Activated T-cell treated with anti-CD3 and anti-CD28 coated beads, Interleukin-2, amount 50 U/mL, for 1 hour (primary cell): ENCODE measurements around the gene NTRK1.

Source experiments
- DNase-seq: peaks from one replicate; pipeline ENCODE4 v3.0.0-alpha.2; 2020

The NTRK1 gene

DNA sequence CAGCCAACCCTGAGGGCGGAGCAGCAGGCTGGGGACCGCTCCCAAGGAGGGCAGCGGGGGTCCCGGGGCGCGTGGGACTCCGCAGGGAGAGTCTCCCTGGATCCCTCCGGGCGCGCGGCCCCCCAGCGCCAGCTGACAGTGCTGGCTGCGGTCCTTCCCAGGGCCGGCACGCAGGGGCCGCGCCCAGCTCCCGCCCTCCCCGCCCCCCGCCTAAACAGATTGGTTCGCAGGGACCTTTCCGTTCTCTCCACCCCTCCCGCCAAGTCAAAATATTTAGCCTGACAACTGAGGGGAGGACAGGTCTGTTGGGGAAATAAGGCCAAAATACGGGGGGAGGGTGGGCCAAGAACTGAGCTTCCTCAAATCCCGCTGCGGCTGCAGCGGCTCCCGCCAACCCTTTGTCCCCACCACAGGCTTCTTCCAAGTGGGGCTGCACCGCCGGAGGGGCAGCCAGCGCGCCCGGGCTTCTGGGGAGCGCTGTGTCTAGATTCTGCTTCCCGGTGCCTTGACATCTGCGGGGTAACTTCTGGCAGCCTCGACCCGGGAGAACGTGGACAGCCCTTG is 1.6 kb upstream of the NTRK1 start, which contains the start of gene INSRR:
INSRR (minus strand) TSS at position 159 of the 564 bp plus-strand sequence. CDS start 496 bp downstream, outside the sequence.
- no peak for DNase-seq

DNA sequence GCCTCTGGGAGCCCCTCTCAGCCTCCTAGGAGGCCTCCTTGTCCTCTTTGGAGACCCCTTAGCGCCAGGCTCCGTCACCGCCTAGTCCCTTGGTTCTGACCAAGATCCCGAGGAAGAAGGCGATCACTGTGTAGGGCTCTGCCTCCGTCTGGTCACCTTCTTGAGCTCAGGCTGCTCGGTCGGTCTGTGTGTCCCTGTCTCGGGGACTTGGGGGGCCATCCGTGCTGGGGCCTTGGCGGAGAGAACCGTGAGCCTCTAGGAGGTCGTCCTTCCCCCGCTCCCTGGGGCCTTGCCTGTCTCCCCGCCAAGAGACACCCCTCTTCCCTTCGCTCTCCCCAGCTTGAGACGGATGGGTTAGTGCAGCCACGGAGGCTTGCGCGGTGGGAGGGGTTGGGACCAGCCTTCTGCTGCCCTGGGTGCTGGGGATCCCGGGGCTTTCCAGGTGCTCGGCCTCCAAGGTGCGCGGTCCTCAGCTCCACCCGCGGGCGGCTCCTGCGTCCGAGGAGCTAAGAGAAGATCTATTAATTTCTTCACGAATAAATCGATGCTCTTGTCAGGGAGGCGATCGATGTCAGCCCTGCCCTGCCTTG is 1.0 kb upstream of the NTRK1 start:
- peak; percentile 53 for DNase-seq

DNA sequence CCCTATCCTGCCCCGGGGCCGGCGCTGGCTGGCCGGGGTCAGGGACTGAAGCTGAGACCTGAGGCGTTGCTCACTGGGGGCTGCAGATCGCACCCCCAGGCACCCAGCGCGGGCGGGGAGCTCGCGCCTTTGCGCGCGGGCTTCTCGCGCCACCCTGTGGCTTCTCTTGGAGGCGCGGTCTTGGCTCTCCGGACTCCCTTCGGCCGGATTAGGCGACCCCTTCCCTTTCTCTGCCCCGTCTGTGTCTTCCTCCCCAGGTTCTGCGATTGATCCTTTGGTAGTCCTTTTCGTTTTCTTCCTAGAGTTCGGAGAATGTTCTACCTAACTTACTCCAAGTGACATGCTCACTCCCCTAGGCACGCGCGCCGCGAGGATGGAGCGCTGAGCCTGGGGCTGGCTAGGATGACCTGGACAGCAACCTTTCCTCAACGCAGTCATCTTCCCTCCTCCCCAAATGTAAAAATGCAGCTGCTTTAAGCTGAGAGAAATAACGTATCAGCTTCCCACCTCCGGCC is 495 bp upstream of the NTRK1 start:
- peak; percentile 76 for DNase-seq

DNA sequence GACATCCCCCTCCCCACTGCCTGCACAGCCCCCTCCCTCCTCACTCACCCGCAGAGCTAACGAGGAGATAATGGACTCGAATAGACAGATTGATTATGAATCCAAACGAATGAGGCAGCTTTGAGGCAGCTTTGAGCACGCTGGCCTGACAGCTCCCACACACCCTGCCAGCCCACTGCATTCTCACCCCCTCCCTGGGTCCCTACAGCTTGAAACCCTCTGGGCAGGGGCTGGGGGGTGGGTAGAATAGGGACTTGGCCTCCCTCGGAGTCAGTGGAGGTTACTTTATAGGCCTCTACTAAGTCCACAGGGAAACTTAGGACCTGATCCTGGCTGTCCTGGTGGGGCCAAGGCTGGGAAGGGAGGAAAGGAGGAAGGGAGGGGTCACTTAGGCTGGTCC is 1.9 kb downstream of the NTRK1 start:
- DNase-seq: no peak

DNA sequence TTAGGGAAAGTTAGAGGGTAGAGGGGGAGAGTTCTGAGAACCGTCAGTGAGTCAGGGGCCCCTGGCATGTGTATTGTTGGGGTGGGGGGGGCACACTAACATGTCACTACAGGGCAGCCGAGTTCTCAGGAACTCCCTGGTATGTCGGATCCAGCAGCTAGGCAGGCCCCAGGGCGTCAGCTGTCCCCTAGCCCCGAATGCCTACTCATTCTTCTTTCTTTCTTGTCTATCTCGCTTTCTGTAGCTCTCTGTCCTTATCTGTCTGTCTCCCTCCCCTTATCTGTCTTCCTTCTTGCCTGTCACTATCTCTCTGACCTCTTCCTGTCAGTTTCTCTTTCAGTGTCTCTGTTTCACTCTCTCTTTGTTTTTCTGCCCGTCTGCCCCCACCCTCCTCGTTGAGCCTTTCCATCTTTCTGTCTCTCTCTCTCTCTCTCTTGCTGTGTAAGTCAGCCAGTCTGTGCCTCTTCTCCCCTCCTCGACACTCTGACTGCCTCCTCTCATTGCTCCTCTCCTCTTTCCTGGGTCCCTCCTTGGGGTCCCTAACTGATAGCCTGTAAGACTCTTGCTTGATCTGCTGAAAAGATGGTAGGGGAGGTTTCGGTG is 2.4 kb downstream of the NTRK1 start:
- no peak for DNase-seq

DNA sequence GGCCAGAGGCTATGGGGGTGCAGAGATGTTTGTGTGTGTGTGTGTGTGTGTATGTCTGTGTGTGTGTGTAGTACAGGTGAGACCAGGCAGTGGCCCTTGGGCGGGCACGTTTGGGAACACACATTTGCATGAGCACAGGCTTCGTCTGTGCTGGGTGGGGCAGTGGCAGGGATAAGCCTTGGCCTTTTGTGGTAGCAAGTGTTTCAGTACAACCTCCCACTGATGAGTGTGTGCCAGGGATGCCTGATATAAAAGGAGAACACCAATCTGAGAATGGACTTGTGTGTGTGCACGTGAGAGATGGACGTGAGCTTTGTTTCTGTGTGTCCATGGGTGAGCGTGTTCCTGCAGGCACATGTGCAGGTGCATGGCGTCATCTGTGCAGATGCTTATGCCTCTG is 3.0 kb downstream of the NTRK1 start:
- DNase-seq: no peak

DNA sequence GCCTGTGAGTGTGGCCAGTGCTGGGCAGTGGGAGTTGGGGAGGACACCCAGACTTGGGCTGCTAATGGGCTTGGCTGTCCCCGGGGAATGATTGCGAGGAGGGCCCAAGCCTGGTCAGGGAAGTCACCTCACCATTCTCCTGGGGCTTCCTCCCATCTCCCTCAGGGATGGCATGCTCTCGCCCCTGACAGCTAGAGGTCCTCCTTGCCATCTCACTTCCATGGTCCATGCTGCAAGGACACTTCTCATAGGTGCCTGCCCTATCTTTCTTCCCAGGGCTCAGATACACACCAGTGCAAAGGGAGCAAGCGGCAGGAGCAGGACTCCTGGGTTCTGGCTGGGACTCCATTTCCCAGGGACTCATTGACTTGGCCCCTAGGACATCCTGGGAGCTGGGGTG is 4.1 kb downstream of the NTRK1 start:
- DNase-seq: no peak

DNA sequence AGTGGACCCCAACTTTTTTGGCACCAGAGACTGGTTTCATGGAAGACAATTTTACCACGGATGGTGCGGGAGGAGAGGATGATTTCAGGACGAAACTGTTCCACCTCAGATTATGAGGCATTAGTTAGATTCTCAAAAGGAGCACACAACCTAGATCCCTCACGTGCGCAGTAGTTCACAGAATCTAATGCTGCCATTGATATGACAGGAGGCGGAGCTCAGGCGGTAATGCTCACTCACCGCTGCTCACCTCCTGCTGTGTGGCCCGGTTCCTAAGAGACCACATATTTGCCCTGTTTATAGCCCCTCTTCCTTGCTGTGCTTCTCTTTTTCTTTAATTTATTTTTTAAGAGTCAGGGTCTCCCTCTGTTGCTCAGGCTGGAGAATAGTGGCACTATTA is 4.6 kb downstream of the NTRK1 start:
- no peak for DNase-seq

DNA sequence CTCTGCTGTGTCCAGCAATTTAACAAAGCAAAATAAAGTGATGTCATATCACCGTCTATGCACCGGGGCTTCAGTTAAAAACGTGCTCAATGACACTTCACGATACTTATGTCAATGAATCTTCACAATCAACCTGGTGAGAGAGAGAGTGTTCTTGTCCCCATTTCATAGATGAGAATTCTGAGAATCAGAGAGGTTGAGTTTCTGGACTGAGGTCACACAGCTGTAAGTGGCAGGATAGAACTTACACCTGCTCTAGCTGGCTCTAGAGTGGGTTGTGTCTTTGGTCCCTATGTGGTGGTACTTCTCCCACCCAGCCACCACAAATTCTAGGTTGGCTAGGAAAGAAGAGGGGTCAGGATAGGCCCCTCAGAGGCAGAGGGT is 5.2 kb downstream of the NTRK1 start:
- DNase-seq: no peak

DNA sequence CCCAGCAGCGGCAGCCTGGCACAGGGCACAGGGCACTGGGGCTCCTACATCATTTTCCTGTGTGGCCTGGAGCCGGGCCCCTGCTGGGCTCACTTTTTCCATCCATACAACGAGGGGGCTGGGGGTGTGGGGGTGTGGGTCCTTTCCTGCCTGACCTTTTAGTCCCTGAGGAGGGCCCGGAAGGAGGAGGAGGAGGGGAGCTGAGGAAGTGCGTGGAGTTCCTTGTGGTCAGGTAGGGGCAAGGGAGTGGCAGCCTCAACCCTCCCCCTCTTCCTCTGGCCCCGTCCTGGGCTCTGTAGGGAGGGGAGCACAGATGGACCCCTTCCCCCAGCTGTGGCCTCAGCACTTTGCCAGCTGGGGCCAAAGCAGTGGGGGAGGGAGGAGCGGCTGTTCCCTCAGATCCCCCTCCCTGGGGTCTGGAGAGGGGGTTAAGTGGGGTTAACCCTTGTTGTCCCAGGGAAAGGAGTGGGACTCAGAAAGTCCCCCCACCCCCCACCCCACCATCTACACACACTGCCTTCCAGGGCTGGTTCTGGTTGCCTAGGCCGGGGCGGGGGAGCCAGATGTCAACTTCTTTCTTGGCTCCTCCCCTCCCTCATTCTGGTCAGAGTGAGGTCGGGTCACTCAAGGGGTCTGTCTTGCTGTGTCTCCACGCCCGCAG is 5.7 kb downstream of the NTRK1 start:
- DNase-seq: no peak

DNA sequence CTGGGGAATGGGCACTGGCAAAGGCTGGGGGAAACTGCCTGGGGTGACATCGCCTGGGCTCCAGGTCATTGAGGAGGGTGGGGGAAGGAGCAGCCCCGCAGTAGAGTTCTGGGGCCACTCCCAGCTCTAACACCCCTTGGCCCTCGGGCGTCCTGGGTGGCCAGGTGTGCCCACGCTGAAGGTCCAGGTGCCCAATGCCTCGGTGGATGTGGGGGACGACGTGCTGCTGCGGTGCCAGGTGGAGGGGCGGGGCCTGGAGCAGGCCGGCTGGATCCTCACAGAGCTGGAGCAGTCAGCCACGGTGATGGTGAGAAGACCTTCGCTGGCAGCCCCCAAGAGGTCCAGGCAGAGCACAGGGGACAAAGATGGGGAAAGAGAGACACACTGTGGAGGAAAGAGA is 7.7 kb downstream of the NTRK1 start:
- no peak for DNase-seq

DNA sequence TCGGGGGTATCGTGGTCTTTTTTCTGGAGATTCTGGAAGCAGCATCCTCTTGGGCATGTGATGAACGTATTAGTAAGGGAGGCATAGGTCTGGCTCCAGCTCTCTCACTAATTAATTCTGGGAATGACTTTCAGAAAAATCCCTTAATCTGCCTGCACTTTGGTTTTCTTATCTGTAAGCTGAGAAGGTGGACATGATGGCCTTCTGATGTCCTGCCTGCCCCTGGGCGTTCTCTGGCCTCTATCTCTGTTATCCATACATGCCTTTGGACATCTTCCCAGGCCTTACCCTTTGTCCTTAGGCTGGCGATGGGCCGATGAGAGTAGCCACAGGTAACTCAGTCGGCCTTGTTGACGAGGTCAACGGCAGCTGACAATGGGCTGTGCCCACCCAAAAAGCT is 8.8 kb downstream of the NTRK1 start:
- DNase-seq: no peak

DNA sequence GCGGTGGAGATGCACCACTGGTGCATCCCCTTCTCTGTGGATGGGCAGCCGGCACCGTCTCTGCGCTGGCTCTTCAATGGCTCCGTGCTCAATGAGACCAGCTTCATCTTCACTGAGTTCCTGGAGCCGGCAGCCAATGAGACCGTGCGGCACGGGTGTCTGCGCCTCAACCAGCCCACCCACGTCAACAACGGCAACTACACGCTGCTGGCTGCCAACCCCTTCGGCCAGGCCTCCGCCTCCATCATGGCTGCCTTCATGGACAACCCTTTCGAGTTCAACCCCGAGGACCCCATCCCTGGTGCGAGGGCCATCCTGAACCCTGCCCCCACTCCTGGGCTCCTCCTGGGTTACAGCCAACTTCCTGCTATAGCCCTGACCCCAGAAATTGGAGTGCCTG is 13.0 kb downstream of the NTRK1 start:
- no peak for DNase-seq

DNA sequence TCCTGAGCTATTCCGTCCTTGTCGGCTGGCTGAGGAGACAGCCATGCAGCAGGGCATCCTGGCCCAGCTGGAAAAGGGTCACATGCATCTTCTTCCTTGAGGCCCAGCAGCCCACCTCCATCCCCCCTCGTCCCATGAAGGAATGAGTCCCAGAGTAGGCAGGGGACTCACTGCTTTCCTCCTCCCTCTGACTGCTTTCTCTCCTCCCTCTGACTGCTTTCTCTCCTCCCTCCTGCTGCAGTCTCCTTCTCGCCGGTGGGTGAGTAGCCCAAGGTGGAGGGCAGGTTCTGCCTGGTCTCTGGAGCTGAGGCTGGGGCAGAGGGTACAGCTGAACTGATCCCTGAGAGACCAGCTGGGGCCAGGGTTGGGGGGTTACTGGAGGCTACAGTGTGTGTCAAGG is 13.5 kb downstream of the NTRK1 start:
- no peak for DNase-seq

DNA sequence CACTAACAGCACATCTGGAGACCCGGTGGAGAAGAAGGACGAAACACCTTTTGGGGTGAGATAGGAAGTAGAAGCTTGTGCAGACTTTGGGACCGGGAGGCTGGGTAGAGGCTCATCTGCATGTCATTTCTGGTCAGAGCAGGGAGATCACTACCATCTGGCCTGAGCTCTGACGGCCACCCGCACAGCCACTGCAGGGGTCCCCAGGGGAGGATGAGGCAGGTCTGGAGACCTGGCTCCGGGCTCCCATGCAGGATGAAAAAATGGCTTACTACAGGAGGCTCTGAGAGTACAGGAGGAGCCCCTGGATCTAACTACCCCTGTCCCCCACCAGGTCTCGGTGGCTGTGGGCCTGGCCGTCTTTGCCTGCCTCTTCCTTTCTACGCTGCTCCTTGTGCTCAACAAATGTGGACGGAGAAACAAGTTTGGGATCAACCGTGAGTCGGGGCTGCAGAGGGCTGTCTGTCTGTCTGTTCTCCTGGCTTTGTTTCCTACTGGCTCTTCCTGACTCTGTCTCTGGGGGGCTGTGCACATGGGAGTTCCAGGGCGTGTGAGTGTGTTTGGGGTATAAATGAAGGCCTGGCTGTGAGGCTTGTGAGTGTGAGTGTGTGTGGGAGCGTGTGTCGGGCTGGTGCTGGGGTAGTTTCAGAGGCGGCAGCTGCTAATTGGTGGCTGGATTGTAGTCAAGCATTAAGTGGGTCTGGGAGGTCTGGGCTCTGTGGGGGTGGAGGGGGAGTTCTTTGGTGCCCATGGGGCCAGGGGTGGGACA is 14.1 kb downstream of the NTRK1 start:
- DNase-seq: no peak

DNA sequence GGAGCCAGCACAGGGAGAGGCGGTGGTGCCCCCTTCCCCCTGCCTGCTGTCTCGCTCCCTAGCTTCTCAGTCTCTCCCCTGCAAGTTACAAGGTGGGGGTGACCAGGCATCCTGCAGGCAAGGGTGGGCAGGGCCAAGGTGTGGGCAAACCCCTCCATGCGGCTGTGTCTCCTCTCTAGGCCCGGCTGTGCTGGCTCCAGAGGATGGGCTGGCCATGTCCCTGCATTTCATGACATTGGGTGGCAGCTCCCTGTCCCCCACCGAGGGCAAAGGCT is 14.6 kb downstream of the NTRK1 start:
- DNase-seq: no peak

DNA sequence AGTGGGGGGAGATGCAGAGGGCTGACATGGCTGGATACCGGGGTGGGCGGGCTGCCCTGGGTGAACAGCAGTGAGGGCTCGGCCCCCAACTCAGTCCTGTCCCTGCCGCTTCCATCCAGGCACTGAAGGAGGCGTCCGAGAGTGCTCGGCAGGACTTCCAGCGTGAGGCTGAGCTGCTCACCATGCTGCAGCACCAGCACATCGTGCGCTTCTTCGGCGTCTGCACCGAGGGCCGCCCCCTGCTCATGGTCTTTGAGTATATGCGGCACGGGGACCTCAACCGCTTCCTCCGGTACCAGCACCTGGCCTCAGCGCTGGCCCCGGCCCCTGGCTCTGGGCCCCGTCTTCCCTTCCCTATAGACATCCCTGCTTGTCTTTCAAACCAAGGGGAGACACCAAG is 15.6 kb downstream of the NTRK1 start:
- no peak for DNase-seq

DNA sequence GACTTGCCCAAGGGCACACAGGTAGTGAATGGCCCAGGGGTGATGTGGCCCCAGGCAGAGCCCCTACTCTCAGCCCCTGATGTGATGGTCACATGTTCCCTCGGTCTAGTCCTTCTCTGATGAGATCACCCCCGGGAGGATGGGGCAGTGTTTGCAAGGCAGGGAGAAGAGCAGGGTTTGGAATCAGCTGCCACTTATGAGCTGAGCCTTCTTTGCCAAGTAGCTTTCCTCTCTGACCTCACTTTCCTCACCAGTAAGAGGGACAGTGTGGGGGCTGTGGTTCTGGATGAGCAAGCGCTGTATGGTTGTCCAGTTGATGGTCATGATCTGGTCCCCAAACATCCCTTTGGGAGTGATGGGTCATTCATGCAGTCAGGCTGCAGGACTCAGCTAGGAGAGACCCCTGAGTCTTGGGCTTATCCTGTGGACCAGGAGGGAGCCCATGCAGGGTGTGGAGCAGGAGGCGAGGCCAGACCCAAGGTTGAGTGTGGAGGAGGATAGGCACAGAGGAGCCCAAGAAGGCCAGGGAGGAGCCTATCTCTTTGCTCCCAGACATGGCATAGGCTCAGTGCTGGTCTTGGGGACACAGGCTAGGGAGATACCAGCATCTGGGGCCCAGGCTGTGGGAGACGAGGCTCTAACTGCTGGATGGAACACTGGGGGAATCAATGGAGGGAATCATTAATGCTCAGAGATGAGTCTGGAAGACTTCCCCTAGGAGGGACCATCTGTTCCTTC is 16.9 kb downstream of the NTRK1 start:
- DNase-seq: no peak

DNA sequence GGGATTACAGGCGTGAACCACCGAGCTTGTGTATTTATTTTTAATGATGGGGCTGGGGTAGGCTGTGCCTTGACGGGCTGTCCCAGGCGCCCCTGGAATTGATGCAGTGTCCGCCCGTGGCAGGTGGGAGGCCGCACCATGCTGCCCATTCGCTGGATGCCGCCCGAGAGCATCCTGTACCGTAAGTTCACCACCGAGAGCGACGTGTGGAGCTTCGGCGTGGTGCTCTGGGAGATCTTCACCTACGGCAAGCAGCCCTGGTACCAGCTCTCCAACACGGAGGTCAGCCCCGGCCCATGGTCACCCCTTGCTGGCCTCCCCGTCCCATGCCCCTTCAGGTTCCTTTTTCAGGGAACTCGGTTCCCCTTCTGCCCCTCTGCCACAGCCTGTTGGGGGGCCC is 19.2 kb downstream of the NTRK1 start:
- DNase-seq: no peak

DNA sequence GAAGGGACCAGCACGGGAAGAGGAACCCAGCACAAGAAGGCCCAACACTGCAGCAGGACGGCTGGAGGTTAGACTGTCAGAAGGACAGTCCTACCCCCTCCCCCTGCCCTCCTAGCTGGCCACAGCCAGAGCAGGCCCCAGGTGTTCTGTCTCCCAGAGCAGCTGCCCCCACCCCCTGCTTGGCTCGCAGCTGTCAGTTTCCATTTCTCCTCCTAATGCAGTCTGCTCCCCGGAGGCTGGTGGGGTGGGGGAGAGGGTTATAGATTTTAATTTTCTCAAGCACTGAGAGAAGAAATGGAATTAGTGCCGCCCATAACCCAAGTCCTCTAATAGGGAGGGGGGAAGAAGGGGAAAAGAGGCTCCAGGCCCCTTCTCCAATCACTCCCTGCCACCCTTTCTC is 19.8 kb downstream of the NTRK1 start:
- no peak for DNase-seq

DNA sequence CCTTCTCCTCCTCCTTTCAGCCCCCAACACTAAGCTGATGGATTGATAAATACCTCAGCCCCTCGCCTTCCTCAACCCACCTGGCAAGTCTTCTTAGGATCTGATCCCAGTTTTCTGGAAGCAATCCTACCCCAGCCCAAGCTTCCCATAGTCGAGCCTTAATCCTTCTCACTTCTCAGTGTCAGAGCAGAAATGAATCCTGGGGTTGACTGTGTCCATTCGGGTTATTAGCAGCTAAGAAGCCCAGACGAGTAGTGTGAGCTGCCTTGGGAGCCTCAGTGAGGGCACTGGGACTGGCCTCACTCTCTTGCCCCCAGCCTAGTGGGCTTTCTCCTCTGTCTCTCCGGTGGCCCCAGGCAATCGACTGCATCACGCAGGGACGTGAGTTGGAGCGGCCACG is 20.4 kb downstream of the NTRK1 start:
- no peak for DNase-seq

DNA sequence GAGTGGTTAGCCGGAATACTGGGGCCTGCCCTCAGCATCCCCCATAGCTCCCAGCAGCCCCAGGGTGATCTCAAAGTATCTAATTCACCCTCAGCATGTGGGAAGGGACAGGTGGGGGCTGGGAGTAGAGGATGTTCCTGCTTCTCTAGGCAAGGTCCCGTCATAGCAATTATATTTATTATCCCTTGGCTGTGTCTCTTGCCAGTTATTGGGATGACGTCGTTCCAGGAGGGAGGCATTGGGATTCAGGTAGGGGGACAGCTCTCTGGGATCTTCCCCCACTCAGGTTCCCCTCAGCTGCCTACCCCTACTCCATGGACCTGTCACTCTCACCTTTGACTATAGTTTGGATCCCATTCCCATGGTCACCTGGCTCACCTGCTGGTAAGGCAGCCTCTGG is 21.0 kb downstream of the NTRK1 start:
- DNase-seq: no peak

DNA sequence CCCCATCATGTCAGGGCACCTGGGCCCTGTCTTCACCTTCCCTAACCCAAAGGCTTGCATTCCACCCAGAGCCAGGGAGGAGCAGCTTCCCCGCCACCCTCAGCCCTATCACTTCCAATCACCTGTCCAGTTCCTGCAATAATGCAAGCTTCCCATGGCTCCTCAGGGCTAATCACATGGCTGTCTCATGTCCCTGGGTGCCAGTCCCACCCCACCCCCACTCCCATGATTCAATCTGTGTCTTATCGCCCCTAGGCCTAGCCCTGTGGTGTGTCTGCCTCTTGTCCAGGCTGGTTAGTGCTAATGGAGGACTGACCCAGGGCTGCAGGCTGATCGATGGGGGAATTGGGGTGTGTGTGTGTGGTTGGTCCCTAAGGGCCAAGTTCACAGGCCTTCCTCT is 21.9 kb downstream of the NTRK1 start:
- DNase-seq: no peak
